HG03558 (cell line): ENCODE measurements around the gene POR.
"Not testable (repeated sequence)": the region's sequence is repeated elsewhere in the genome, so short reads cannot be mapped to it uniquely, and the experiment has no call there.

Experiments
- ATAC-seq: cut with Tn5 transposase; IDR thresholded peaks from one replicate; pipeline ENCODE4 v1.9.1; 2021; ENCODE audit warnings: moderate number of reproducible peaks; ENCODE audit not compliant: unreplicated experiment; ENCODE audit errors: extremely low read depth

Gene POR

DNA sequence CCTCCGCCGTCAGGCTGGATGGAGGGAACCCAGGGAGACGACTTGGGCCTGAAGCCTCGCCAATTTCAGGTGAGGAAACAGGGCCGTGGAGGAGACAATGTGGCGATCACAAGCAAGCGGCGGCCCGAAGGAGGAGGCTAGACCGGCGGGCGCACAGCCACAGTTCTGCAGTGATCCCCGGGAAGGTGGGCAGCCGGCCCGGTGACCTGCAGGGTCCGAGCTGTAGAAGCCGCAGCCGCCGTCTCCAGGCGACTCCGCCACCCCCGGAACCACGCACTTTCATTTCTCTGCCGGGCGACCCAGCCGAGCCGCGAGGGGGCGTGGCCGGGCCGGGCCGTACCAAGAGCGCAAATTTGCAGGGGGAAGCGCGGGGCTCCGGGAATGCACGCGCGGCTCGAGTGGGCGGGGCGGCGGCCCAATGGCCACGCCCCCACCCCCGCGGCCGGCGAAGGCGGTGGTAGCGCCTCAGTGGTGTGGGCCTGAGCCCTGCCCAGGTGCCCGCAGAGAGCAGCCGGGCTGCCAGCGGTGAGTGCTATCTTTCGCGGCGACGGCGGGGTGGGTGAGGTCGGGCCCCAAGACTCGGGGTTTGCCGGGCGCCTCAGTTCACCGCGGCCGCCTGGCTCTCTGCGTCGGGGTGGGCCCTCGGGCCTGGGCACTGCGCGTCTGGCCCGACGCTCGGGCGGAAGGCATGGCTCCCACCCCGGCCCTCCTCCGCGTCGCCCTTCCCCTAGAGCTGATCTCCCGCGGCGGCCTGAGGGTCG is at the start of gene POR:
Gene POR, plus strand, starts transcription at position 501 of the 761 bp plus-strand sequence. CDS start 38,847 bp downstream, outside the sequence.
- ATAC-seq = peak; percentile 85

DNA sequence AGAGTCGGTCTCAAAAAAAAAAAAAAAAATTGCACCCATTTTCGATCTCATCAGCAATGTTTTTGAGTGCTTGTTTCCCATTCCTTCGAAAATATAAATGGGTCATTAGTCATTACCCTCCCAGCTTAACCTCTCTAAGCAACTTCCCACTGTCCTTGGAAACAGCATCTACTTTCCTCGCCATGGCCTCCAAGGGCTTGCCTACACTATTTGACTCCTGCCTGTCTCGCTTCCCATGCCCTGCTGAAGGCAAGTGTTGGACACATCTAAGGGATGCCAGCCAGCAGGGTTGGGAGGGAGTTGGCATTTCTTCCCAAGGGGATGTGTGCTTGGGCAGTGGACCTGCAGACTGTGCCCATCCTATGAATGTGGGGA is 48.9 kb upstream of the POR start:
- ATAC-seq = no peak

DNA sequence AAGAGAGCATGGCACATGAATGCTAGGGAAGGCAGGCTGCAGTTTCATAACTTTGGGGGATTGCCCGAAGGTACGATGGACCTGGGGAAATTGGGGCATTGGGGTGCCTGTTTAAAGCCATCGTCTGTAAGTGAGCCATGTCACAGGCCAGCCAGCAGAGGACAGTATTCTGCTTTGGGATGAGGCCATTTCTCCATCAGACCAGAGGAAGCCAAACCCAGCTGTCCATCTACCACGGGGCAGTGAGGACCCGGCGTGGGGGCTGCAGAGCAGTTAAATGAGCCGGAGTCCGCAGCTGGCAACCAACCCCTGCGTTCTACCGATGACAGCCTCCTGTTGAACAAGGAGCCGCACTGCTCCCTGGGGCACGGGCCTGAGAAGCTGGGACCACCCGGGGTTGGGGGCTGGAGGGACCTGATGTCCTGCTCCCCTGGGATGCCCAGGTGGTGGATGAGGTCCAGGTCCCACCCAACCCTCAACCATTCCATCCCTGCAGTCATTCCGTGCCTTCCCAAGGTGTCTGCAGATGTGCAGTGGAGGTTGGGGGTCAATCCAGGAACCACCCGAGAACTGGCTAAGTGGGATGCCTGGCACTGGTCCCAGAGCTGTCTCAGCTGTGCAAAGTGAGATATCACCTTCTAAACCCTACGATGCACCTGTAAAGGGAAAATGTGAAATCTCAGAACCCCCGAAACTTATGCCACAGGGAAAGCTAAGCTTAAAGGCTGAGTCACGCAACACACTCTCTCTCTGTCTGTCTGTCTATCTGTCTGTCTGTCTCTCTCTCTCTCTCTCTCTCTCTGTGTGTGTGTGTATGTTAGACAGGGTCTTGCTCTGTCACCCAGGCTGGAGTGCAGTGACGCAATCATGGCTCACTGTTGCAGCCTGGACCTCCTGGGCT is 48.2 kb upstream of the POR start:
- ATAC-seq = no peak

DNA sequence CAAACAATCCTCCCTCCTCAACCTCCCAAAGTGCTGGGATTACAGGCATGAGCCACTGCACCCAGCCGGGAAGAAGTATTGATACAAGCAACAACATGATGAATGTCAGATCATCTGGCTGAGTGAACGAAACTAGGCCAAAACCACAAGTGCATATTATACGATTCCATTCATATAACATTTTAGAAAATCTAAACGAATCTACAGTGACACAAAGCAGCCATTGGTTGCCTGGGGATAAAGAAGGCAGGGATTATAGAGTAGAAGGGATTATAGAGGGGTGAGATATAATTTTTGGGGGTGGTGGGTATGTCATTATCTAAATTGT is 47.6 kb upstream of the POR start:
- ATAC-seq = no peak

DNA sequence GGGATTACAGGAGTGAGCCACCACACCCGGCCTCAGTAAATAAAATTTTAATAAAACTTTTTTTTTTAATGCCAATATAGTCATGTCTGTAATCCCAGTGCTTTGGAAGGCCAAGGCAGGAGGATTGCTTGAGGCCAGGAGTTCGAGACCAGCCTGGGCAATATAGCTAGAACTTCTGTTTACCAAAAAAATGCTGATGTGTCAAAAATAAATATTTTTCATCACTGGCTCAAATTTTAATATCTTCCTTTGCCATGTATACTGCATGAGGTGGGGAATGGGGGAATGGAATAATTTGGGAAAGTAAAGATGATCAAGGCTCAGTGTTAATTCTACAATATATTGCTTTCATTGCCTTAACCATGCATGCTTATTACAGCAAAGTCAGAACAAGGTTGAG is 46.8 kb upstream of the POR start:
- no peak for ATAC-seq

DNA sequence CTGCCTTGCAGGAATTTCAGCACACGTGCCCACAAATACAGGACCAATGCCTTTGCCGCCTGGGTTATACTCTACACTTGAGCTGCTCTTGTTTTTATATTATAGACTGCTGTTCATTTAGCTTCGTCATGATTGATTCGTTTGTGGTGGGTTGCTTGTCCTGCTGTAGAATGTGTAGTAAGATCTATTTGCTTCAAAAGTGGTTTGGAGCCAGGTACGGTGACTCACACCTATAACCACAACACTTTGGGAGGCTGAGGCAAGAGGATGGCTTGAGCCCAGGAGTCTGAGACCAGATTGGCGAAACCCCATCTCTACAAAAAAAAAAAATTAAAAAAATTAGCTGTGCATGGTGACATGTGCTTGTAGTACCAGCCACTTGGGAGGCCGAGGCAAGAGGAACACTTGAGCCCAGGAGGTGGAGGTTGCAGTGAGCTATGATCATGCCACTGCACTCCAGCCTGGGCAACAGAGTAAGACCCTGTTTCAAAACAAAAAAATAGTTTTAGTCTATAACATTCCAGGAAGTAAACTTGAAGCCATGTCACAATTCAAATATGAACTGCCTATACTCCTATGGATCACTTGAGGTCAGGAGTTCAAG is 45.1 kb upstream of the POR start:
- no peak for ATAC-seq

DNA sequence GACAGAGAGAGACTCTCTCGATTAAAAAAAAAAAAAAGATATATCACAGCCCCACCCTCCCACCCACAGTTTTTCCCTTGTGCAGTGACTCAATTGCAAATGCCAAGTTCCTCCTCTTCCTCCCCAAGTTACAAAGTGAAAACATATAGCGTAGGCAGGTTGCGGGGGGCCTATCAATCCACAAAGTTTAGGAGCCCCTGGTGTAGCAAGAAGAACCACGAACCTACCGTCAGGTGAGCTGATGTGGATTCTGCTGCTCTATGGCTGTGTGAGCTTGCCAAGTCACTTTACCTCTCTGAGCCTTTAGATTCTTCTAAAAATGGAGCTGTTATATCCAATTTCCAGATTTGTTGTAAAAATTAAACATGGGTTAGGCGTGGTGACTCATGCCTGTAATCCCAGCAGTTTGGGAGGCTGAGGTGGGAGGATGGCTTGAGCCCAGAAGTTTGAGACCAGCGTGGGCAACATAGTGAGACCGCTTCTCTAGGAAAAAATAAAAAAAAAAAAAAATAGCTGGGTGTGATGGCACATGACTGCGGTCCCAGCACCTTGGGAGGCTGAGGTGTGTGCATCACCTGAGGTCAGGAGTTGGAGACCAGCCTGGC is 44.3 kb upstream of the POR start:
- ATAC-seq = no peak

DNA sequence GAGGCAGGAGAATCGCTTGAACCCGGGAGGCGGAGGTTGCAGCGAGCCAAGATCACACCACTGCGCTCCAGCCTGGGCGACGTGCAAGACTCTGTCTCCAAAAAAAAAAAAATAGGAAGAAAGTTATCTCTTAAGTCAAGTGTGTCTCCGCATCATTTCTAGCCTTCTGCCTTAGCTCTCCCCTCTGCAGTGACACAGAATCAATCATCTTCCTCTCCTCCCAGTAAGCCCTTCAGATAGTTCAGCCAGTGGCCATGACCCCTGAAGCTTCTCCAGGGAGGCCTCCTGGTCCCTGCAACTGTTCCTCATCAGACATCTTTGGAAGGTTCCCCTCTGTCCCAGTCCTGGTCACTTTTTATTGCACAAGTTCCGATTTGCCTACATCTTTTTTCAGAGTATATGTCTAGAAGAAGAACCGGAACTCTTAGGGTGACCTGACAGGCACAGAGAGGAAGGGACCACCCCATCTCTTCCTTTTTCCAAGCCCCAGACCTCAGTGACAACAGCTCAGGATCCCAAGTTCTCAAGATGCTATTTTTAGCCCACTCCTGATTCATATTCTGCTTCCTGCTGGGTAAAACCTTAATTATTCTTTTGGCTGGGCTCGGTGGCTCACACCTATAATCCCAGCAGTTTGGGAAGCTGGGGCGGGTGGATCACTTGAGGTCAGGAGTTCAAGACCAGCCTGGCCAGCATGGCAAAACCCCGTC is 42.7 kb upstream of the POR start:
- ATAC-seq = no peak

DNA sequence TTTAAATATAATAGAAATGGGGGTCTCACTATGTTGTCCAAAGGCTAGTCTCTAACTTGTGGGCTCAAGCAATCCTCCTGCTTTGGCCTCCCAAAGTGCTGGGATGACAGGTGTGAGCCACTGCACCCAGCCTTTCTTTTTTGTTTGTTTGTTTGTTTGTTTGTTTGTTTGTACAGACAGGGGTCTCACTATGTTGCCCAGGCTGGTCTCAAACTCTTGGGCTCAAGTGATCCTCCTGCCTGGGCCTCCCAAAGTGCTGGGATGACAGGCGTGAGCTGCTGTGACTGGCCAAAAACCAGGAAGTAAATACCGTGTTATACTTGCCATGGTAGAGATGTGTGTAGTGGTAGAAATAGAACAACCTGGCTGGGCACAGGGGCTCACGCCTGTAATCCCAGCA is 40.8 kb upstream of the POR start:
- not testable (repeated sequence) for ATAC-seq

DNA sequence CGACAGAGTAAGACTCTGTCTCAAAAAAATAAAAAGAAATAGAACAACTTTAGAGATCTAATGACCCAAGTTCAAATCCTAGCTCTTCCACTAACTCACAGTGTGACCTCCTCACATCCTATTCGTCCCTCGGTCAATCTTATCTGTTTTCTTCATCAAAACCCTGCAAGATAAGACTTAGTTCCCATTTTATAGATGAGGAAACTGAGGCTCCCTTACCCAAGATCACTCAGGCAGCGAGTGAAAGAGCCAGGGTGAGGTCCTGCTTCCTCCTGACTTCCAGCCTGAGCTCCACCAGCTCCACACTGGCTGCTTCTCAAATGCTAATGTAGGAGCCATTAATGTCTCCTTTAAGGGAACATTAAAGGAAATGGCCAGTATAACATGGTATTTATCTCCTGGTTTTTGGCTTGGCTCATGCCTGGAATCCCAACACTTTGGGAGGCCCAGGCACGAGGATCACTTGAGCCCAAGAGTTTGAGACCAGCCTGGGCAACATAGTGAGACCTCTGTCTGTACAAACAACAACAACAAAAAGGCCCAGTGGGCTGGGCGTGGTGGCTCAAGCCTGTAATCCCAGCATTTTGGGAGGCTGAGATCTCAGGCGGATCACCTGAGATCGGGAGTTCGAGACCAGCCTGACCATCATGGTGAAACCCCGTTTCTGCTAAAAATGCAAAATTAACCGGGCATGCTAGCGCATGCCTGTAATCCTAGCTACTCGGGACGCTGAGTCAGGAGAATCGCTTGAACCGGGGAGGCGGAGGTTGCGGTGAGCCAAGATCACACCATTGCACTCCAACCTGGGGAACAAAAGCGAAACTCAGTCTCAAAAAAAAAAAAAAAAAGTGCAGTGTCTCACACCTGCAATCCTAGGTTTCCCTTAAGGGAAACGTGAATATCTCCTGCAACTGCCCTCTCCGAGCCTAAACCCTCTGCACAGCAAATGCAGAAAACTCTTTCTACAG is 39.6 kb upstream of the POR start:
- ATAC-seq = no peak

DNA sequence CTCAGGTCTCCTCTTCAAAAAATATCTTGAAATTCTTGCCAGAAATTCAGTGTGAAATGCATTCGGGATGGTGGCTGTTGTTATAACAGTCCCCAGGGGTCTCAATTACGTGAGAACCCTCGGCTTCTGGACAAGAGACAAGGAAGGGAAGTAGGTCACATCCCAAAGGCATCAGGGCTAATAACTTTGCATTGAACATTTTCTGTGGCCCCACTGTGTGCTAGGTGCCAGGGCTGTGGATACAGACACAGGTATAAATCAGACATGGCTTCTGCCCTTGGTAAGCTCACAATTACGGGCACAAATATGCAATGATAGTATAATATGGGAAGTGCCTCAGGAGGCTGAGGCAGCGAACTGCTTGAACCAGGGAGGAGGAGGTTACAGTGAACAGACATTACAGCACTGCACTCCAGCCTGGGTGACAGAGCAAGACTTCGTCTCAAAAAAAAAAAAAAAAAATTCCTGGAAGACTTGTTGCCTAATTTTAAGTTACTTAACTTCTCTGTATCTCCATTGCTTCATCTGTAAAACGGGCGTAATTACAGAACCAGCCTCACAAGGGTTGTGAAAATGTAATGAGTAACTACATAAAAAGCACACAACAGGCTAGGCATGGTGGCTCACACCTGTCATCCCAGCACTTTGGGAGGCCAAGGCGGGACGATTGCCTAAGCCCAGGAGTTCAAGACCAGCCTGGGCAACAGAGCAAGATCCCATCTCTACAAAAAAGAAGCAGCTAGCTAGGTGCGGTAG is 38.7 kb upstream of the POR start:
- no peak for ATAC-seq

DNA sequence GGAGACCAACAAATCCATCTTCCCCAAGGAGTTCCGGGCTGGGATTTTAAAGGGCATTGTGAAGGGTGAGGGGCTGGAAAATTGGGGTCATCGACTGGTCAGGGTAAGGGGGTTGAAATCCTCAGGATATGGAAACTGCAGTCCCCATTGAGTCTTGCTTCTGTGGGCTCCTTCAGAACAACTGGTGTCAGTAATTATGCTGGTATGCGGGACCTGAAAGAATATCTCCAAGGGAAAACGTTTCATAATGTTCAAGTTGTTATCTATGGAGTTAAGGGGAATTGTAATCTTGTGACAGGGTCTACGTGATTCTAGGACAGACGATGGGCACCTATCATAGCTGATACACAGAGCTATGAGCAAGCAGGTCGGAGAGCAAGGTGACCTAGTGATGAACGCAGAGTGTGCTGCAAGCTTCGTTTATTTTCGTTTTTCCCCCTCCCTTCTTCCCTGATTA is 36.6 kb upstream of the POR start:
- peak; percentile 16 for ATAC-seq

DNA sequence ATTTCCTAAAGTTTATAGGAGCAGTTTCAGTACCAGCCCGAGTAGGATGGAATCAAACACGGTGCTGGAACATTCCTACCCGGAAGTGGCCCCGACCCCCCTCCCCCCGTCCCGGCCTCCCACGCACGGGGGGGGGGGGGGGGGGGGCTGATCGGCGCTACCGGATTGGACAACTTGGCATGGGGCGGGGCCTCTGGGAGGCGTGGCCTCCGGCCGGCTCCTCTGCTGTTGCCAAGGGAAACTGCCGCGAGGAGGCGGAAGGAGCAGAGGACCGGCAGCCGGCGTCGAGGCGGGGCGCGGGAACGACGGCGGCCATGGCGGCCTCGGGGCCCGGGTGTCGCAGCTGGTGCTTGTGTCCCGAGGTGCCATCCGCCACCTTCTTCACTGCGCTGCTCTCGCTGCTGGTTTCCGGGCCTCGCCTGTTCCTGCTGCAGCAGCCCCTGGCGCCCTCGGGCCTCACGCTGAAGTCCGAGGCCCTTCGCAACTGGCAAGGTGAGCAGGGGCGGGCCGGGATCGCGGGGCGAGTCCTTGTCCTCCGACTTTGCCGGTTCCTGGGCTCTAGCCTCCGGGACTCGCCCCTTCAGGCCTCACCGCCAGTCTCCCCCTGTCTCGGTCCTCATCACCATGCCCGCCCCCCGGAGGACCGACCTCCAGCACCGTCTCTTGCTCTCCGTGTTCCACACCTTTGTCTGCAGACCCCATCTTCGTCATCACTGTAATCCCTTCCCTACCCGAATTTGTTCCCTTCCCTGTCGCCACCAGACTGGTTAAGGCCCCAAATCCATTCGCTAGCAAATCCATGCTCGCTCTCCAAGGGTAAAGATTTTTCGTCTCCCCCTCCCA is 36.0 kb upstream of the POR start, which contains the start of gene RHBDD2:
Gene RHBDD2, plus strand, starts transcription at position 266 of the 843 bp plus-strand sequence. Its CDS starts 49 bp downstream, at position 315.
- ATAC-seq = peak; percentile 65

DNA sequence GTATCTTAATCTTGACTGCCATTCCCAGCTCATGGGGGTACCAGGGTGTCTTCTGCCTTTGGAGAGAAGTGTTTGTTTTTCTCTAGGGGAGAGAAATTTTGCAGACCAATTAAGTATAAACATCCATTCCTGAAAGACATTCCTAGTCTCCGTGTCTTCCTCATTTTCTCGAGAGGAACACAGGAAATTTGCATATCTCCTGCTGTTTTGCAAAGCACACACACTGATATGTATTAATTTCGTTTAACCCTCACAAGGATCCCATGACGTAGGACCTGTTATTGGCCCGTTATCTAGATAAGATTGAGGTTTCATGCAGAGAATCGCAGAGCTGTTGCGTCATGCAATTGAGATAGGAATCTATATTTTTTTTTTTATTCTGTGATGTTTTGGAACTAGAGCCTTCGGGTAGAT is 35.2 kb upstream of the POR start:
- ATAC-seq = no peak

DNA sequence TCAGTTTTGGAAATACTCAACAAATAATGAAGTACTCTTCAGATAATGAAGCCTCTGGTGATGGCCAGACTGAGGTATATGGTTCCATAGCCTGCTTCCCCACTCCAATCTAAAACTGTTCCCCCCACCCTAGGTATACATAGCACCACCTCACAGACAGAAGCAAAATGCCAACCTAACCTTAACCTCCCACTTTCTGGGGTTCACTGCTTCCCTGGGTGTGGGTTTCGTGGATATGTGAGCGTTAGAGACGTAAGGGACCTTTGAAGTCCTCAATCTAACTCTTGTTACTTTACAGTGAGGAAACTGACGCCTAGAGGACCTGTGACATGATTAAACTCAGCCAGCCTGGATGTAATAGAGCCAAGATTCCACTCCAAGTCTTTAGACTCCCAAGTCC is 34.7 kb upstream of the POR start:
- no peak for ATAC-seq

DNA sequence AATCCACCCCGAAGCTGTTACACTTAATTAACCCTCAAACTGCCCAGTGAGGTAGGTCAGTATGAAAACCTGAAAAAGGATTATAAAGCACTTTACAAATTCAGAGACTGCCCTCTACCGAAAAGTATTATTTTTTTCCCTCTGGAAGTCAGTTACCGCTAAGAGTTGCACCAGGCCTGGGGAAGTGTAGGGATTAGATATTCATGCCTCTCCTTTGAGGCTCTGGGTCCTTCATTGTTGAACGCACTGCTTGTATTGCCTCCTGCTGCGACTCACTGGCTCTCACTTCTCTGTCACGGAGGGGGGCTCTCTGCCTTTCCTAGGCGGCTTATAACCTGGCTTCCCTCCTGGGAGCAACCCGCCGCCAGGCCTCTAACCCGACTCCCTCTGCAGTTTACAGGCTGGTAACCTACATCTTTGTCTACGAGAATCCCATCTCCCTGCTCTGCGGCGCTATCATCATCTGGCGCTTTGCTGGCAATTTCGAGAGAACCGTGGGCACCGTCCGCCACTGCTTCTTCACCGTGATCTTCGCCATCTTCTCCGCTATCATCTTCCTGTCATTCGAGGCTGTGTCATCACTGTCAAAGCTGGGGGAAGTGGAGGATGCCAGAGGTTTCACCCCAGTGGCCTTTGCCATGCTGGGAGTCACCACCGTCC is 33.4 kb upstream of the POR start:
- ATAC-seq = no peak
